GM12878 (cell line): Measurements from ENCODE around the gene CPNE5. TPM values are rescaled to one million over a fixed set of nuclear protein-coding genes. Genes with fewer than 3 reads are reported as not detected.

ENCODE experiments used
- ATAC-seq: fragments of 200-7000 bp; cut with Tn5 transposase; 3 replicates; pipeline ENCODE4 v1.9.1; 2020; ENCODE audit warnings: mild to moderate bottlenecking, moderate library complexity
- BruUV-seq: library from RNA; stranded (reverse); fragments of 400-500 nt; replicated peaks from 2 replicates; lab custom pipeline; 2021; lab: Mats Ljungman, UMichigan
- CTCF ChIA-PET: fragments of 300-600 bp; sonication (Branson Sonifier 250); formaldehyde crosslinking; extraction: SDS; loops from one replicate; lab custom pipeline; 2021; ENCODE audit warnings: inconsistent platforms; lab: Yijun Ruan, JAX
- POLR2A ChIA-PET: fragments of 350-600 bp; formaldehyde crosslinking; extraction: SDS; loops from one replicate; lab custom pipeline; 2021; ENCODE audit warnings: inconsistent platforms; lab: Charles Lee
- RAD21 ChIA-PET: fragments of 300-600 bp; sonication (Branson Sonifier 250); formaldehyde crosslinking; loops from one replicate; lab custom pipeline; 2023; ENCODE audit warnings: antibody characterized with exemption; ENCODE audit not compliant: unreplicated experiment; lab: Charles Lee
- SMC1A ChIA-PET: fragments of 300-600 bp; sonication (Branson Sonifier 250); formaldehyde crosslinking; loops from one replicate; lab custom pipeline; 2023; ENCODE audit not compliant: unreplicated experiment, uncharacterized antibody; lab: Charles Lee
- DNase-seq: peaks from one replicate; pipeline ENCODE4 v3.0.0-alpha.2; 2011; ENCODE audit warnings: low read depth, low spot score
- FAIRE-seq: peaks from 3 replicates; lab custom pipeline; 2011; peaks lifted over from hg19 to GRCh38; lab: Jason Lieb, UNC
- H2AFZ ChIP-seq: 2 replicates; pipeline ENCODE4 v1.6.0; 2011; ENCODE audit warnings: low read depth, low read length, control low read depth; ENCODE audit not compliant: control insufficient read depth
- H3K27ac ChIP-seq: 2 replicates; pipeline ENCODE4 v1.5.1; 2011; ENCODE audit warnings: control low read depth; ENCODE audit not compliant: control insufficient read depth, insufficient read depth
- H3K27me3 ChIP-seq, 2 experiments: replicated peaks in 1 of 2; 2 replicates each; pipeline versions ENCODE4 v1.6.0 to v1.6.1; 2011; ENCODE audit warnings: low read length in 1 of 2; ENCODE audit not compliant: control insufficient read depth in 2 of 2, insufficient read depth in 2 of 2
- H3K36me3 ChIP-seq, 2 experiments: 2 replicates each; pipeline ENCODE4 v1.5.1; 2011; ENCODE audit warnings: low read length in 1 of 2; ENCODE audit not compliant: control insufficient read depth in 2 of 2, insufficient read depth in 2 of 2
- H3K4me1 ChIP-seq: 2 replicates; pipeline ENCODE4 v1.6.1; 2011; ENCODE audit warnings: mild to moderate bottlenecking, low read length, moderate library complexity, mixed read lengths; ENCODE audit not compliant: control insufficient read depth, insufficient read depth
- H3K4me2 ChIP-seq: 2 replicates; pipeline ENCODE4 v1.6.0; 2011; ENCODE audit warnings: control low read depth; ENCODE audit not compliant: control insufficient read depth, insufficient read depth
- H3K4me3 ChIP-seq: fragments of 200-600 bp; sonication (generic); 2 replicates; pipeline ENCODE4 v1.5.1; 2016
- H3K79me2 ChIP-seq: 2 replicates; pipeline ENCODE4 v1.6.0; 2011; ENCODE audit warnings: low read length; ENCODE audit not compliant: control insufficient read depth, insufficient read depth
- H3K9ac ChIP-seq: 2 replicates; pipeline ENCODE4 v1.8.0; 2011; ENCODE audit warnings: low read length, control low read depth, mixed read lengths; ENCODE audit not compliant: control insufficient read depth, insufficient read depth
- H3K9me3 ChIP-seq: replicated peaks from 3 replicates; pipeline ENCODE4 v1.5.1; 2011; ENCODE audit warnings: mild to moderate bottlenecking, low read length; ENCODE audit not compliant: control insufficient read depth, insufficient read depth
- H4K20me1 ChIP-seq: 2 replicates; pipeline ENCODE4 v1.6.0; 2011; ENCODE audit not compliant: control insufficient read depth, insufficient read depth
- CBFB ChIP-seq: IDR thresholded peaks from 2 replicates; pipeline ENCODE4 v1.6.1; 2016; ENCODE audit warnings: antibody characterized with exemption, low read depth
- CREB1 ChIP-seq: IDR thresholded peaks from 2 replicates; pipeline ENCODE4 v1.6.1; 2012; ENCODE audit warnings: low read depth, mild to moderate bottlenecking, inconsistent platforms
- DPF2 ChIP-seq: fragments of 450-650 bp; IDR thresholded peaks from 2 replicates; pipeline ENCODE4 v1.6.1; 2017; ENCODE audit warnings: mild to moderate bottlenecking
- ESRRA ChIP-seq: IDR thresholded peaks from 2 replicates; pipeline ENCODE4 v1.6.1; 2012; ENCODE audit warnings: mild to moderate bottlenecking, low read length, improper control_type of control experiment
- FOXM1 ChIP-seq: IDR thresholded peaks from 2 replicates; pipeline ENCODE4 v1.6.1; 2012; ENCODE audit warnings: low read depth, mild to moderate bottlenecking, inconsistent platforms, low read length, moderate library complexity
- HCFC1 ChIP-seq: fragments of 150-350 bp; IDR thresholded peaks from 2 replicates; pipeline ENCODE4 v1.6.1; 2014; ENCODE audit warnings: low read length
- IKZF2 ChIP-seq, 2 experiments: fragments of 450-650 bp; IDR thresholded peaks; 2 replicates each; pipeline ENCODE4 v1.6.1; 2017; ENCODE audit warnings: mild to moderate bottlenecking in 2 of 2, moderate library complexity in 2 of 2
- KDM1A ChIP-seq: fragments of 200-600 bp; sonication (generic); IDR thresholded peaks from 2 replicates; pipeline ENCODE4 v1.6.1; 2016; ENCODE audit warnings: borderline replicate concordance
- LARP7 ChIP-seq: fragments of 450-650 bp; IDR thresholded peaks from 2 replicates; pipeline ENCODE4 v1.6.1; 2017; ENCODE audit warnings: mild to moderate bottlenecking
- MXI1 ChIP-seq: fragments of 150-350 bp; IDR thresholded peaks from 2 replicates; pipeline ENCODE4 v1.6.1; 2011; ENCODE audit warnings: low read depth, mild to moderate bottlenecking, inconsistent platforms, low read length, improper control_type of control experiment
- NBN ChIP-seq: fragments of 450-650 bp; IDR thresholded peaks from 2 replicates; pipeline ENCODE4 v1.6.1; 2016
- PAX5 ChIP-seq: IDR thresholded peaks from 2 replicates; pipeline ENCODE4 v1.6.1; 2011; ENCODE audit warnings: low read depth, low read length, borderline replicate concordance
- POLR2AphosphoS2 ChIP-seq: IDR thresholded peaks from 2 replicates; pipeline ENCODE4 v1.6.1; 2011; ENCODE audit warnings: low read depth, mild to moderate bottlenecking, low read length, improper control_type of control experiment, moderate library complexity
- TCF7 ChIP-seq: IDR thresholded peaks from 2 replicates; pipeline ENCODE4 v1.6.1; 2014; ENCODE audit warnings: antibody characterized with exemption, borderline replicate concordance
- WGBS: methylation state at CpG from one replicate; pipeline ENCODE4 v1.1.6; 2016; ENCODE audit warnings: low lambda C conversion rate; ENCODE audit not compliant: insufficient replicate concordance, insufficient coverage; ENCODE audit errors: missing lambda C conversion rate; 5-methylcytosine and 5-hydroxymethylcytosine counted together
- in situ Hi-C: fragments of 300-500 bp; cut with MboI; formaldehyde crosslinking; loops from 9 replicates; pipeline ENCODE4 v1.14.3; 2018; ENCODE audit warnings: mixed read lengths
- intact Hi-C: fragments of 100-400 bp; cut with micrococcal nuclease; formaldehyde crosslinking; loops from one replicate; pipeline ENCODE4 v1.14.2; 2022; ENCODE audit not compliant: unreplicated experiment
- polyA plus RNA-seq, 11 experiments: library from polyadenylated mRNA; depleted of rRNA in 4 of 11; unstranded in 6 of 11; stranded (reverse) in 5 of 11; fragments of >200 nt; fragmentation: Nextera tagmentation in 4 of 11; fragmentation: Illumina TruSeq in 1 of 11; extraction: Ambion mirVana in 4 of 11; extraction: Trizol in 1 of 11; gene quantifications; 1 replicate in 1 of 11; 2 replicates in 10 of 11; pipeline versions ENCODE4 v1.2.1 to v1.2.3, GENCODE V29; 2011 to 2016; ENCODE audit warnings: inconsistent platforms in 2 of 11, missing spikeins in 2 of 11, low read depth in 1 of 11
- total RNA-seq, 4 experiments: library from RNA; depleted of rRNA in 3 of 4; stranded (reverse); fragments of >200 nt in 3 of 4; fragmentation: Illumina TruSeq in 1 of 4; extraction: Trizol in 1 of 4; gene quantifications; 2 replicates each; pipeline versions ENCODE4 v1.2.1 to v1.2.3, GENCODE V29; 2013 to 2021
- TF ChIP-seq, protein P1 (sequence below): IDR thresholded peaks from 2 replicates; pipeline ENCODE4 v1.6.1; 2012; ENCODE audit warnings: low read depth, low read length, improper control_type of control experiment
- TF ChIP-seq, protein P2 (sequence below): IDR thresholded peaks from 2 replicates; pipeline ENCODE4 v1.6.1; 2012; ENCODE audit warnings: low read depth, low read length, improper control_type of control experiment
- TF ChIP-seq, protein P3 (sequence below): fragments of 450-650 bp; IDR thresholded peaks from 2 replicates; pipeline ENCODE4 v1.6.1; 2017; ENCODE audit warnings: low read depth, mild to moderate bottlenecking, moderate library complexity

CPNE5 gene
- total and polyA plus RNA-seq, 10 of the 15 experiments (the other 5 are each of a cell fraction or from before 2014, with no cell fraction given) = 2.4 to 39.1 (median 18.2) TPM

DNA sequence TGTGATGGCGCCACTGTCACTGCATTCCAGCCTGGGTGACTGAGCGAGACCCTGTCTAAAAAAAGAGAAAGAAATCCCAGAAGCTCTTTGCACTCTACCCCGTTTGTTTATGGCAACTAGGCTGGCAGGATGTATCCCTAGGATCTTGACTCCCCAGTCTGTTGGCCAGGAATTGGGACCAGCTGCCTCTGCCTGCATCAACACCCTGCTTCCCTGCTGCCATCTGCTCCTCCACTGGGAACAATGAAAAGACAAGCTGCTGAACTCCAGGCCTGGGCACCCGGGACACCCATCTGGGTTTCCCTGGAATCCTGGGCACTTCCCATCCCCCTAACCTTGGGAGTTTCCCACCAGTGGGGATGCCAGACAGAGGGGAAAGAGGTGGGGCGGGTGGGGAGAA, 64.9 kb downstream of the CPNE5 start:
- Histone ChIP-seq H2AFZ (no peak overlapping the region), H3K79me2 (no peaks in the 10 kb centered on the region), H3K9me3 (no peaks in the 10 kb centered on the region), H3K27me3 (peaks cover 0 to 6% of the 10 kb centered on the region in 2 experiments; a peak in 1 of 4 replicates), H4K20me1 (no peaks in the 10 kb centered on the region), H3K4me2 (no peak overlapping the region), H3K9ac (no peak overlapping the region), H3K36me3 (no peaks in the 10 kb centered on the region), H3K27ac (no peak overlapping the region), H3K4me1 (peaks cover 4% of the 10 kb centered on the region), H3K4me3 (no peak overlapping the region)
- CTCF ChIA-PET = interaction anchor here (0.6 to 3.9 kb wide), 2 partner anchors 8 to 81 kb away, joined by 3 to 22 read pairs; no protein-coding TSS in a partner anchor
- ATAC-seq (no peak), DNase-seq (no peak), FAIRE-seq (no peak)
- RAD21 ChIA-PET = no interaction called here
- in situ Hi-C loops (no loop called here), intact Hi-C loops (no loop called here)
- SMC1A ChIA-PET = no interaction called here
- no TSS peak for BruUV-seq
- 54% methylated on average over 5 of the region's 5 CpGs for WGBS
- POLR2A ChIA-PET = no interaction called here
- TF ChIP-seq KDM1A (no peak), POLR2AphosphoS2 (no peak), FOXM1 (no peak), PAX5 (no peak), ESRRA (no peak), CBFB (no peak), IKZF2 (IDR thresholded peaks at IDR 0.05) (no peak), DPF2 (no peak), MXI1 (no peak), LARP7 (no peak), TCF7 (no peak), HCFC1 (no peak), CREB1 (no peak), NBN (no peak)
- TF ChIP-seq, protein P1, sequence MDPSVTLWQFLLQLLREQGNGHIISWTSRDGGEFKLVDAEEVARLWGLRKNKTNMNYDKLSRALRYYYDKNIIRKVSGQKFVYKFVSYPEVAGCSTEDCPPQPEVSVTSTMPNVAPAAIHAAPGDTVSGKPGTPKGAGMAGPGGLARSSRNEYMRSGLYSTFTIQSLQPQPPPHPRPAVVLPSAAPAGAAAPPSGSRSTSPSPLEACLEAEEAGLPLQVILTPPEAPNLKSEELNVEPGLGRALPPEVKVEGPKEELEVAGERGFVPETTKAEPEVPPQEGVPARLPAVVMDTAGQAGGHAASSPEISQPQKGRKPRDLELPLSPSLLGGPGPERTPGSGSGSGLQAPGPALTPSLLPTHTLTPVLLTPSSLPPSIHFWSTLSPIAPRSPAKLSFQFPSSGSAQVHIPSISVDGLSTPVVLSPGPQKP = no peak
- TF ChIP-seq, protein P2, sequence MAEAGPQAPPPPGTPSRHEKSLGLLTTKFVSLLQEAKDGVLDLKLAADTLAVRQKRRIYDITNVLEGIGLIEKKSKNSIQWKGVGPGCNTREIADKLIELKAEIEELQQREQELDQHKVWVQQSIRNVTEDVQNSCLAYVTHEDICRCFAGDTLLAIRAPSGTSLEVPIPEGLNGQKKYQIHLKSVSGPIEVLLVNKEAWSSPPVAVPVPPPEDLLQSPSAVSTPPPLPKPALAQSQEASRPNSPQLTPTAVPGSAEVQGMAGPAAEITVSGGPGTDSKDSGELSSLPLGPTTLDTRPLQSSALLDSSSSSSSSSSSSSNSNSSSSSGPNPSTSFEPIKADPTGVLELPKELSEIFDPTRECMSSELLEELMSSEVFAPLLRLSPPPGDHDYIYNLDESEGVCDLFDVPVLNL = no peak
- TF ChIP-seq, protein P3, sequence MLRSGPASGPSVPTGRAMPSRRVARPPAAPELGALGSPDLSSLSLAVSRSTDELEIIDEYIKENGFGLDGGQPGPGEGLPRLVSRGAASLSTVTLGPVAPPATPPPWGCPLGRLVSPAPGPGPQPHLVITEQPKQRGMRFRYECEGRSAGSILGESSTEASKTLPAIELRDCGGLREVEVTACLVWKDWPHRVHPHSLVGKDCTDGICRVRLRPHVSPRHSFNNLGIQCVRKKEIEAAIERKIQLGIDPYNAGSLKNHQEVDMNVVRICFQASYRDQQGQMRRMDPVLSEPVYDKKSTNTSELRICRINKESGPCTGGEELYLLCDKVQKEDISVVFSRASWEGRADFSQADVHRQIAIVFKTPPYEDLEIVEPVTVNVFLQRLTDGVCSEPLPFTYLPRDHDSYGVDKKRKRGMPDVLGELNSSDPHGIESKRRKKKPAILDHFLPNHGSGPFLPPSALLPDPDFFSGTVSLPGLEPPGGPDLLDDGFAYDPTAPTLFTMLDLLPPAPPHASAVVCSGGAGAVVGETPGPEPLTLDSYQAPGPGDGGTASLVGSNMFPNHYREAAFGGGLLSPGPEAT = no peak
